HG02973 (cell line): ENCODE results near the gene CDC26.

Source experiments
- ATAC-seq: cut with Tn5 transposase; IDR thresholded peaks from one replicate; pipeline ENCODE4 v1.9.1; 2021; ENCODE audit warnings: moderate library complexity; ENCODE audit not compliant: unreplicated experiment

Gene CDC26

DNA sequence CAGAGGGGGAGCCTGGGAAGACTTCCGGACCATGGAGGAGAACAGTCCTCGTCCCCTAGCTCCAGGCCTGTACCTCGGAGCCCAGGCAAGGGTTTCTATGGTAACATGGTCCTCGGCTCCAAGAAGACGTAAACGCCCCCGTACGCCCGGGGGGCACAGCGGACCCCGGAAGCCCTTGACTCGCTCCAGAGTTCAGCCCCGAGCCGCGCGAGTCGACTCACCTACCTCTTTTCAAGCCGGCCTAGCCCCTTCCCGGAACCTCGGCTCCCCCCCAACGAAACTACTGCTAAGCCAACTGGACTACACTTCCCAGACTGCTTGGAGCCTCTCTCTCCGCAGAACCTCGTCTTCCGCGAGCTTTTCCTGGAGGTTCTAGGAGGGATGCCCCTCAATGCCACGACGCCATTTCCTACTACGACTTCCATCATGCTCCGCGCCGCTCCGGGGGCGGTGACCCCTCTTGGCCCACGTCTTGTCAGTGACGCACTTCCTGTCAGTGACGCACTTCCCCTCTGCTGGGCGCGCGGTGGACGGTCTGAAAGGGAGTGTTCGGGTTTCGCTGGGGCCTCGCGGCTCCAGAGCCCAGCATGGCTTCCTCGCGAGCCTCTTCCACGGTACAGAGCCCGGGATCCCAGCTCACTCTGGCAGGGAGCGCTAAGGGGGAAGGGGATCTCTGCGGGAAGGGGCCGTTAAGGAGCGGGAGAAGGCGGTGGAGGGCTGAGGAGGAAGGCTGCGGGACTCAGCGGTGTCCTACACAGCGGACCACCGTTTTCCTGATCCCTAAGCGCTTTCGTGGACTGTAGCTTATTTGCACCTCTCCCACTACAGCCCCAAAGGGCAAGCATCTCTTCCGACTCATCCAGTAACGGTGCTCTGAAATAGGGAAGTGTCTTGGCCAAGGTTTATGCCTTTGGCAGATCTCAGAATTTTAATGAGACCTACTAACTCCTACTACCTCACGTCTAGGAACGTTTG, at the start of gene CDC26, which contains the start of gene PRPF4:
TSS of gene CDC26 (minus strand) at position 416 of the 975 bp plus-strand sequence. CDS start 3,065 bp downstream, outside the sequence.
TSS of gene PRPF4 (plus strand) at position 502 of the 975 bp plus-strand sequence. CDS start at position 588, 86 bp downstream.
- peak; percentile 96 for ATAC-seq

DNA sequence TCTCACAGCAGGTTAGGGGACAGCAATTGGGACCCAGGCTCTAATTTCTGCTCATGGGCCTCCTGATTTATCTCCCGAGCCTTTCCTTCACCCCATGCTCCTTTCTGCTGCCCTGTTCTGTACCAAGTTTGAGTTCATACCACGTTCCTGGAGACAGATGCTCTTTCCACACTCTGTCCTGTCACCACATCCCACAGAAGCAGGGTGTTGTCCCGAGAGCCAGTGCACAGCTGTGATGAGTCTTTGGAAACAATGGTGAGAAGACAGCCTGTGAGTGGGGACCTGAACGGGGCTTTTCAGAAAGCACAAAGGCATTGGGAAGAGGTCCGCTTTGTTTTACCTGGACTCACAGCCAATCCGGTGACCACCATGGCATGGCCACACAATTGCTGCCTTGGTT, 47.3 kb upstream of the CDC26 start:
- ATAC-seq: no peak

DNA sequence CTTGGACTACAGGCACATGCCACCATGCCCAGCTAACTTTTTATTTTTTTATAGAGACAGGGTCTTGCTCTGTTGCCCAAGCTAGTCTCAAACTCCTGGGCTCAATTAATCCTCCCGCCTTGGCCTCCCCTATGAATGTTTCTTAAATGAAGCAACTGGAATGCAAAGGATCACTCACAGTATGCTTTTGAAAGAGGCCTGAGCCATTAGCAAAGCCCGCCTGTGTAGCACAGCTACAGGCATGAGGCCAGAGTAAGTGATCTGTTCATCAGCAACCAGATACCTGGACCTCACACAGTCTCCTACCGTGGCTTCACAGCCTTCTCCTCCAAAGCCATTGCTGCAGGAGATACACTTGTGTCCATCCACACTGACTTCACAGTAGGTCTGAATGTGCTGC, 44.7 kb upstream of the CDC26 start:
- ATAC-seq: no peak

DNA sequence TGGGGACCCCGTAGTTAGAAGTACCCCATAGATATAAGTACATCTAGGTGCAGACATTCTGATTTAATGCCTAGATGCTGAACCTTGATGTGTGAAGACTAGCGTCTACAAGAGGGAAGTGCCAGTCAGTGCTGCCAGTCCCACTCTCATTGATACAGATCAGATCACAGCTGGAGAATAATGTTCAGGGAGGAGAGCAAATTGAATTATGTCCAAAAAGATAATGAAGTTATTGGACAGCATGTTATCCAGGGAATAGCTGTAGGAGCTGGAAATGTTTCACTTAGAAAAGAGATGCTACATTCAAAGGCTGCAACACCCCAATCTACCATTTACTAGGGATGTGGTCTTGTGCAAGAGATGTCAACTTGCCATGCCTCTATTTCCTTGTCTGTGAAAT, 43.7 kb upstream of the CDC26 start:
- ATAC-seq: no peak

DNA sequence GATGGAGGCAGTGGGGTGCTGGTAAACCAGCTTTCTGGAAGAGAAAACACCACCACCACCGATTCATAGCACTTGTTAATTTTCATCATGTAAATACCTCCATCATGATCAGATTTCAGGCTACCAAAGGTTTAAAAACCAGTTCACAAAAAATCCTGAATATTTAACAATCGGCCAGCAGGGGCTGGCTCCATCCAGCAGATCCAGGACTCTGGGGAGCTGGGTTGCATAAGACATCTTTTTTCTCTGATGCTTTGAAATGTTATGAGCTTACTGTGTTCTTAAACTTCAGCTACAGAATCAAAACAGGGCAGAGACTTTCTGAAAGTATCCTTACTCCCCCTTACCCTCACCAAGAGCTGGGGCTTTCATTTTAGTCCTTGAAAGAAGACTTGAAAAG, 42.4 kb upstream of the CDC26 start:
- ATAC-seq: no peak

DNA sequence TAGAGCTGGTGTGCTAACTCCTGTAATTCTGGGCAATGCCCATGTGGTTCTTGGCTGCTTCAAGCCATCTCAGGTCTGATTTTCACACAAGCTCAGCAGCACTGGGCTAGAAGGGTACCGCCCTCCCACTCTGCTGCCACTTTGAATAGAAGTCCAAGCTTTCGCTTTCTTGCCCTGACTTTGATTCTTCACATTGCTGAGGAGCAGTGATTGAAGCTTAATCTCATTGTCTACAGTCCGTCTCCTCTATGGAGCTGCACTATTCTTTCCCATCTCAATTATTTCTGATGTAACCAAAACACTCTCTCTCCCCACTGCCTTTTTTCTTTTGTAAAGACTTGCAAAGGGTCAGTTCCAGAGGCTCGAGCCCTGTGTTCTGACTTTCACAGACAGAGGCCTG, 40.7 kb upstream of the CDC26 start:
- ATAC-seq: no peak

DNA sequence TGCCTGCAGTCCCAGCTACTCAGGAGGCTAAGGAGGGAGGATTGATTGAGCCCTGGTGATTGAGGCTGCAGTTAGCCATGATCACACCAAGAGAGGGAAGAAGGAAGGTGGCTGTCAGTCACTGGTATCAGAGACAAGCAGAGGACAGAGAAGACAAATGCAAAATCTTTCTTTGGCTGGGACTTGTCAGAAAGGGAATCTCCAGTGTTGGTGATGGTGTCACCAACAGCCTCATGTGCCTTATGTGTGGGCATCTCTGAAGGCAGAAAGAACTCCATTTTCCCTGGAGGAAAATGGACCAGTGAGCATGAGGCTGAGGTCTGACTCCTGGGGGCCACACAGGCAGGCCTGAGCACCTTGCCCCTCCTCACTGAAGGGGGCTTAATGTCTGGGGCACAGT, 39.9 kb upstream of the CDC26 start:
- ATAC-seq: no peak

DNA sequence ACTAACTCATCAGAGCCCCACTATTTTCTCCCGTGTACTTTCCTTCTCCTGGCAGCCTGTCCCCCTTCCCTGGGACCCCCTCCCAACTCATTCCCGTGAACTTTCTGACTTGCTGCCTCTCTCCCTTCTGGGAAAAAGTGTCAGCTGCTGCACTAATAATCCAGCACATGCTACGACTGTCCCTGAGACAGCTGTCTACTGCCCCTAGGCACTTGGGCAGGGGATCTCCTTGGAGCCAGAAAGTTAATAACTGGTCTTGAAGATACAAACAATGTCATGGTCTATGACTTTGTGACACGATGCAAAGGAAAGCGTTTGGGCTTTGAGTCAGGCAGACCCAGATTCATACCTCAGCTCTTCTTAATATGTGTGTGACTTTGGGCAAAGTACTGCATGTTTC, 37.9 kb upstream of the CDC26 start:
- ATAC-seq: no peak

DNA sequence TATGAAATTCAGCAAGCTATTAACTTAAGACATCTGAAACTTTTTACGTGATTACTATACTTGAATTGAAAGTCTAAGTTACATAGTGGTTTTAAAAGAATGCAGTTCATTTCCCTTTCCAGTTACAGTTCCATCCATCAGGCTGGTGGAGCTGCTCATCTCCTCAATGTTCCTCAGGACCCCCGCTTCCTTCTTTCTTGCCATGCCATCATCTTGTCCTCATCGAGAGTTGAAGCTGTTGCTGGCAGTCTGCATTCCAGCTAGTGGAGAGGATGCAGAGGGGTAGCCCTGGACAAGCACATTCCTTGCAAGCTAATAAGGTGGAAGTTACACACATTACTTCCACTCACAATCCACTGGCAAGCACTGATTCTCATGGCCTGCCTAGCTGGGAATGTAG, 36.6 kb upstream of the CDC26 start:
- no peak for ATAC-seq

DNA sequence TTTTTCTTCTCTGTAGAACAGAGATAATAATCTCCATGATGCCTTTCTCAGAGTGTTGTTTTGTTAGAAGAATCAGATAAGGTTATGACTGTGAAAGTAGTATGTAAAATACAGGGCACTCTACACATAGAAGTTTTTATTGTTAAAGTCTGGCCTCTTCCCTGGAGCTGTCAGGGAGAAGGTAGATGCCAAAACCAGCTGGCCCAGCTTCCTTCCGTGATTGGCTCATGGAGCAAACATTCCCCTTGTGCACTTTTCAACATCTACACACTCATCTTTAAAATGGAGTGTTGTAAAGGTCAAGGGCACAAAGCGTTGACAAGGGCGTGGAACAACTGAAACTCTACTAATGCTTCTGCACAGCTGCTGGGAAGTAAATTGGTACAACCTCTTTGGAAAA, 35.2 kb upstream of the CDC26 start:
- no peak for ATAC-seq

DNA sequence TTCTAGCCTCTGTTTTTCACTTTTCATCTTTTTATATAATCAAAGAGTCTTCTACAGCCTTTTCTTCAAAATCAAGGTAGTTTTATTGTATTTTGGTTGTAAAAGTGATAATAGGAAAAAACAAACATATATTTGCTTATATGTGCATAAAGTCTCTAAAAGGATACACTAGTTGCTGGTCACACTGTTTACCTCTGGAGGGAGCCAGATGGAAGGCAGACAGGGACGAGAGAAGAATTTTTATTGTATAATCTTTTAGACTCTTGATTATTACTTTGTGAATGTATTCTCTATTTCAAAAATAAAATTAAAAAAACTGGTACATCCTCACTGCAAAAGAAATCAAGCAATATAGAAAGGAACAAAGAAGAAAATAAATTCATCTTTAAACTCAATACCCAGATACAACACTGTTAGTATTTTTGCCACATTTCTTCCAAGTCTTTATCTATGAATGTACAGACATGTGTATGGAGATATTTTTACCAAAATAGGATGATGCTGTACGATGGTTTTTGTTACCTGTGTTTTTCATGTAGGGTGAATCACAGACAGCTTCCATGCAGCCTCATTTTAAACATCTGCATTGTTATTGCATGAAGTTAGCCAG, 33.9 kb upstream of the CDC26 start:
- ATAC-seq: no peak

DNA sequence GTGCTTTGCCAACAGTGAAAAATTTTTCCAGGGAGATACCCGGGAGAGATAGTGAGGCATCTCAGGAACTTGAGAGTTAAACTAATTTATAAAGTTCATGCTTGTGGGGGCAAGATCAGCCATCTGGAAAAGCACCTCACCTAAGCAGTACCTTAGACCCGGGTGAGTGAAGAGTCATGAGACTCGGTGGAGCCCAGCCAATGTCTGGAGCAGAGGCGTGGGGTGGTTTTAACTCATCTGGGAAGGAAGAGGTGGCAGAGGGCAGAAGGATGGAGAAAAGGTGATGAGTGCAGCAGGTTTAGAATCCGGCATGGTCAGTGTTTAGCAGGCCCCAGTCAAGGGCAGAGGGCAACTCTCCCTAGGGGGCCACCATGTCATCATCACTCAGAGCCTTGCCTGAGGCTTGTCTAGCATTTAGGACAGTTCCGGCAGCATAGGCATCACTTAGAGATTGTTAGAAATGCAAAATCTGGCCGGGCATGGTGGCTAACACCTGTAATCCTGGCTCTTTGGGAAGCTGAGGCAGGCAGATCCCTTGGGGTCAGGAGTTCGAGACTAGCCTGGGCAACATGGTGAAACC, 32.1 kb upstream of the CDC26 start:
- no peak for ATAC-seq

DNA sequence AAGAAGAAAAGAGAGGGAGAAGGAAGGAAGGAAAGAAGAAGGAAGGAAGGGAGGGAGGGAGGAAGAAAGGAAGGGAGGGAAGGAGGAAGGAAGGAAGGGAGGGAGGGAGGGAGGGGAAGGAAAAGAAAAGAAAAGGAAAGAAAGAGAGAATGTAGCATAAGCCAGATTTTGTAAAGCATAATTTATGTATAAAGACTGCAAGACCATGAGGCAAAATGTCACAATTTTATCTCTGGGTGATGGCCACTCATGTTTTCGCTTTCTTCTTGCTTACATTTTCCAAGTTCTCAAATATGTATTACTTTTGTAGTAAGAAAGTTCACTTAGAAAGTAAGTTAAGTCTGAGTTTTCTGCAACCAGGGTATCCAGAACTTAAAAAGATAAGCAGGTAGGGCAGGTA, 31.2 kb upstream of the CDC26 start:
- no peak for ATAC-seq

DNA sequence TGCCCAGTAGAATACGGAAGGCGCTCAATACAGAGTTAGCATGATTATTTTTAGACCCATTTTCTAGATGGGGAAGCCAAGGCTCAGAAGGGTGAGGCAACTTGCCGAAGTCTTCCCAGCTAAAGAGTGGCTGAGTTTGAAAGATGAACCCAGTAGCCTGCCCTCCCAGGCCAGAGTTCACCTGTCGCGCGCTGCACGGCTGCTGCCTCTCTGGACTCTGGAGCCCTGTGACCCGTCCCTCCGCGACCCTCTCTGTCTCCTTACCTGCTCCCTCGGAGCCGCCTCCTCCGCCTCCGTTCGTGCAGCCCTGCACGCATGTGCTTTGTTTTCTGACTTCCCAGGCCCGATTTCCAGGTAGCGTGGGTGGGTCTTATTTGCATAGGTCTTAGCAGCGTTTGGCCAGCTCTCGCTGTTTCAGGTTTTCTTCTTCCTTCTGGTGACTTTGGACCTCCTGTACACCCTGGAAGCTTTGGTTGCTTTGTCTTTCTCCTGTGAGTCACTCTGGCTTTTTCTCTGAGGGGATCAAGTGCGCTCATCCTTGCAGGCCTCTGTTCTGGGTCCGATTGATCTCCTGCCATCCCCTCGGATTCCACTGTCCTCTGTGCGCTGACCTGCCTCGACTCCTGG, 27.5 kb upstream of the CDC26 start, which contains the start of gene RNF183:
TSS of gene RNF183 (minus strand) at position 585 of the 627 bp plus-strand sequence. CDS start 5,192 bp downstream, outside the sequence.
- ATAC-seq: no peak

DNA sequence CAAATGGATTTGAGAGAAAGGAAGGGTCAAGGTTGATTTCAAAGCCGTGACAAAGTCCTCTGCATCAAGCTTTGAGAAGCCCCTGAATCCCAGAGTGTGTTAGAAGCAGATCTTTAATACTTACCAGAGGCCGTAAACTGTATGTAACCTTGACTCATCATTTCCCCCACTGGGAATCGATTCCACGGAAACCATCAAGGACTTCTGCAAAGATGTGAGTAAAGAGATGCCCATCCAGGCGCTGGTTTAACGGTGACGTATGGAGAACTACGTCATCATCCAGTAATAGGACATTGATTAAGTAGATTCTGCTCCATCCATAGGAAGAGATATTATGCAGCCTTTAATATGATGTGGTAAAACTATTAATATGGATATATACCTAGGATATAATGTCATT, 26.2 kb upstream of the CDC26 start:
- no peak for ATAC-seq

DNA sequence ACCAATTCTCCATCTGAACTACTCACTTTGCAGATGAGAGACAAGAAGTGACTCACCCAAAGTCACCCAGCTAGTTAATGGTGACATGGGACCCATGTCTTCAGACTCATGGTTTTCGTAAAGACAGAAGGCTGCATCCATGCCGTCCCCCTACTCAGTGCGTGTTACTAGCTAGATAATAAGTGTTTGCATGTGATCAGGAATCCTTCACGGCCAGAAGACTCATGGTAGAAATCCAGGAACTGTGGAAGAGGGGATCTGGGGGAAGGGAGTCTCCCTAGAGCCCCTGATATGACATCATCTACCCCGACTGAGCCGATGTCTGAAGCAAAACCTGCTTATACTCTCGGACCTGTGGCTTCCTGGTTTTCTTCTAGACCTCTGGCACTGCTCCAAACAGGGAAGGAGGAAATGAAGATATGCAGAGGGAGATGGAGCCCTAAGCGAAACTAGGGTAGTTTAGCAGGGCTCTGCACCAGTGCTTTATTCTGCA, 24.5 kb upstream of the CDC26 start:
- no peak for ATAC-seq

DNA sequence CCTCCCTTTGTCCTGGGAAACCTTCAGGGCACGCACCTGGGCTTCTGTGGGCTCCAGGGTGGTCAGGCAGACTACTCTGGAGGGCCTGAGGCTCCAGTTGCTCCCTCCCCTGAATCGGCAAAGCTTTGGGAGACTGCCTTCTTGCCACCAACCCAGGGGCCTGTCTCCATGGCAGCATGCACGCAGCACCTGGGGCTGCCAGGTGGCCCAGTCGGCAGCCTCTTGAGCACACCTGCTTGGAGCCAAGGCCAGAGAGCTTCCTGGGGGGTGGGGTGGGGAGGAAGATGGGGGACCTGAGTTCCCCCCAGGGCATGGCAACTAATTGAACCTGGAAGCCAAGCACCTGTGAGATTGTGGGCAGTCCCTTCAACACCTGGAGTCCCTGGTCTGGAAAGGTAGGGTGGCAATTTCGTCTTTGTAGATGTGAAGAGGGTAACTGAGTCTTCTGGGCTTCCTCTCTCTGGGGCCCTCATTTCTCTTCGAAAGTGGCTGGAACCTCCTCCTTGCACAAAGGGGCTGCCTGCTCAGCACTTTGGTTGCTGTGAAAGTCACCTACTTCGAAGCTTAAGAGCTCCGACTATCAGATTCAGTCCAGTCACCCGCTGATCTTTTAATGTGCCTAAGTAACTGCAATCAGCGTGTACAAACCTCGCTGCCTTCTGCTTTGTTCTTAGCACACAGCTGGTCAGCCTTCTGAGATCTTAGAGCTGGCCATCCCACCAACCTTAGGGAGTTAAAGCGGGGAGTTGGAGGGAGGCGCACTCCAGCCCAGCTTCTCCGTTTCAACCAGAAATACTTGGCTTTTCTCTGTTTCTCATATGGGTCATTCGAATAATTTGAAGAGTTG, 23.8 kb upstream of the CDC26 start:
- ATAC-seq: no peak

DNA sequence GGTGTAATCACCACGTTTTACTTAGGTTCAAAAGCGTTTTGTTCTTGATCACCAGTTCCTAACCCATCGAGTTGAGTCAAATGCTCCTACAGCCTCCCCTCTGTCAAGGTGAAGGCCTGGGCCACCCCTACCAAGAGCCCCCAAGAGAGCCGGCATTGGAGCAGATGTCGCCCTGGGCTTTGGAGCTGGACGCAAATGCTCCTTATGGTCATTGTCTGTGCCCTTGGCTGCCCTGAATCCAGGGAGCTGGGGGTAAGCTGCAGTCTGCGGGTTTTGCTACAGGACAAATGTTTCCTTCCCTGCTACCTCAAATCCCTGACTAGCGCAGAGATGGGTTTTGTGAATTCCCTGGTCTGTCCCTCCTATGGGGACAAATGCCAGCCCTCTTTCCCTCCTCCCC, 22.9 kb upstream of the CDC26 start:
- ATAC-seq: no peak

DNA sequence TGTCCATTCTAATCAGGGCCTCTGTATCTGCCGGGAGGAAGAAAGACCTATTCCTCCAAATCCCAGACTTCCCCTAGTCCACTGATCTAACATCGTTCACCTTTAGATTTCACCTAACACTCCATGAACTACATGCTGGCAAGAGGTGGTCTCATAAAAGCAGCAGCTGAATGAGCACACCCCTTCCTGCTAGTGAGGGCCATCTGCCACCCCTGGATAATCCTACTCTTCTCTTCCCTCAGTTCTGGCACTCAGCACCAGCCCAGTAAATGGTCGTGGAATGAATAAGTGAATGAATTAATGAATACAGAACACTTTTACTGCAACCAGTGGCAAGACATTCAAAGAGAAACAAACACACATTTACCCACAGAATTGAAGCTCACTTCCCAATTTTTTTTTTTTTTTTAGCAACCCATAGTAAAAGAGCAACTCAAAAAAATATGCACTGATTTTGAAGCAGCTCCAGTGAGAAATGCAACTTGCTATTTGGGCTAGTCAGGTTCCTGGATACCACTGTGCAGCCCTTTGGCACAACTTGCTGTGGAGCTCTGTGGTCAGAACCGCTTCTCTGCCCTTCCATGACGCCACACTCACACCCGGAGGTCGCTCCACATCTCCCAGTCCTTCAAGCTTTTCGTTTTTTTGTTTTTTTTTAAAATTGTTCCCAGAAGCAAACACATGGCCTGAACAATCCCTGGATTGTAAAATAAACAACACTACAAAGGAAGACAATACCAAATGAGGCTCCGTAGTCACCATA, 21.6 kb upstream of the CDC26 start:
- ATAC-seq: no peak
